Erythroblast (primary cell): Measurements from ENCODE around the gene RBMS1.

Experiments
- DNase-seq, 2 experiments: peaks; one replicate each; lab custom pipeline; 2025; lab: John Stamatoyannopoulos, UW
- GATA1 ChIP-seq: IDR thresholded peaks from 2 replicates; pipeline ENCODE4 v1.6.1; 2011; ENCODE audit warnings: low read depth, mild to moderate bottlenecking, control low read depth, low read length, moderate library complexity
- POLR2A ChIP-seq: IDR thresholded peaks from 2 replicates; pipeline ENCODE4 v1.6.1; 2011; ENCODE audit warnings: mild to moderate bottlenecking, low read length

RBMS1 gene

GRCh38 chr2:160238392-160238791 lies 255.2 kb downstream of the RBMS1 start:
- TF ChIP-seq POLR2A = no peak
- no peak for TF ChIP-seq GATA1
- no peak for DNase-seq

GRCh38 chr2:160232905-160233475 lies 260.6 kb downstream of the RBMS1 start:
- no peak for DNase-seq
- TF ChIP-seq POLR2A = no peak
- TF ChIP-seq GATA1 = no peak

- no peak for DNase-seq
- TF ChIP-seq GATA1 (no peak), POLR2A (no peak)
Measured at GRCh38 chr2:160229591-160229990, 264.0 kb downstream of the RBMS1 start.

- DNase-seq = no peak
- TF ChIP-seq GATA1 = no peak
Measured at GRCh38 chr2:160228141-160228917, 265.3 kb downstream of the RBMS1 start.

GRCh38 chr2:160227293-160227915 lies 266.2 kb downstream of the RBMS1 start:
- TF ChIP-seq GATA1 (no peak), POLR2A (no peak)
- no peak for DNase-seq

- DNase-seq = no peak
- no peak for TF ChIP-seq POLR2A
- no peak for TF ChIP-seq GATA1
Measured at GRCh38 chr2:160226367-160226766, 267.2 kb downstream of the RBMS1 start.

- no peak for DNase-seq
- no peak for TF ChIP-seq GATA1
- TF ChIP-seq POLR2A = no peak
Measured at GRCh38 chr2:160225722-160226121, 267.9 kb downstream of the RBMS1 start.

GRCh38 chr2:160224507-160224906 lies 269.1 kb downstream of the RBMS1 start:
- TF ChIP-seq POLR2A (no peak), GATA1 (no peak)
- no peak for DNase-seq

- no peak for TF ChIP-seq GATA1
- TF ChIP-seq POLR2A = no peak
- DNase-seq = peak in 1 of 2 experiments; percentile 3
Measured at GRCh38 chr2:160224060-160224459, 269.5 kb downstream of the RBMS1 start.

- TF ChIP-seq POLR2A (no peak), GATA1 (no peak)
- no peak for DNase-seq
Measured at GRCh38 chr2:160223560-160223959, 270.0 kb downstream of the RBMS1 start.

- TF ChIP-seq POLR2A (no peak), GATA1 (no peak)
- no peak for DNase-seq
Measured at GRCh38 chr2:160222546-160223283, 270.9 kb downstream of the RBMS1 start.
